ENCODE data around the gene RAE1. TPM values are rescaled to one million over a fixed set of nuclear protein-coding genes. Genes with fewer than 3 reads are reported as not detected.

RAE1 gene
- total and polyA plus RNA-seq, 2 donors (not counting 1 experiment from before 2014, with no cell fraction given) = 27.2 to 39.4 TPM

GRCh38 chr20:57392512-57393271 is 41.6 kb downstream of the RAE1 start:
- Histone ChIP-seq H3K36me3 (ENCODE audit: control insufficient read depth, insufficient read depth, low read length) (peaks cover 4% of the 10 kb centered on the region), H3K27me3 (ENCODE audit: control insufficient read depth, insufficient read depth, low read length) (no peaks in the 10 kb centered on the region), H3K4me3 (replicated peaks in 1 of 4; ENCODE audit: control extremely low read depth in 1 of 4, insufficient read depth in 1 of 4, low read depth in 3 of 4, low read length in 4 of 4) (peak overlapping the region; percentile 29 to 69 (median 50)), H3K9me3 (ENCODE audit: control insufficient read depth, insufficient read depth, low read depth, low read length) (no peaks in the 10 kb centered on the region), H3K9ac (ENCODE audit: insufficient read depth, low read length) (no peak overlapping the region), H4K20me1 (ENCODE audit: control insufficient read depth, extremely low read depth, insufficient read depth, low read length) (no peaks in the 10 kb centered on the region), H3K79me2 (ENCODE audit: control insufficient read depth, insufficient read depth, low read length) (no peaks in the 10 kb centered on the region), H2AFZ (ENCODE audit: low read length) (no peak overlapping the region), H3K27ac (ENCODE audit: insufficient read depth, low read length) (no peak overlapping the region), H3K4me1 (ENCODE audit: control insufficient read depth, extremely low read depth, insufficient read depth, low read length) (peaks cover 3% of the 10 kb centered on the region), H3K4me2 (ENCODE audit: extremely low read depth, insufficient read depth, low read length) (peak overlapping the region; percentile 90)
- TF ChIP-seq CTCF (conservative IDR thresholded peaks at IDR 0.05 in 1 of 2, IDR thresholded peaks at IDR 0.05 in 1 of 2; ENCODE audit: low read depth in 1 of 2, low read length in 2 of 2) = no peak
- no peak for TF ChIP-seq EZH2 (IDR thresholded peaks at IDR 0.05; ENCODE audit: low read length, missing control alignments)
- no peak for DNase-seq (ENCODE audit: low read depth in 2 of 2)

- H3K36me3 ChIP-seq (ENCODE audit: control insufficient read depth, insufficient read depth, low read length) = peaks cover 4% of the 10 kb centered on the region
- peak in 1 of 2 donors; percentile 22 for DNase-seq (ENCODE audit: low read depth in 2 of 2)
- H3K4me3 ChIP-seq (replicated peaks in 1 of 4; ENCODE audit: control extremely low read depth in 1 of 4, insufficient read depth in 1 of 4, low read depth in 3 of 4, low read length in 4 of 4) = peak overlapping the region in 1 of 4 experiments; percentile 69
- no peak overlapping the region for H2AFZ ChIP-seq (ENCODE audit: low read length)
- H3K4me2 ChIP-seq (ENCODE audit: extremely low read depth, insufficient read depth, low read length) = no peak overlapping the region
- H3K27ac ChIP-seq (ENCODE audit: insufficient read depth, low read length) = no peak overlapping the region
- H3K9me3 ChIP-seq (ENCODE audit: control insufficient read depth, insufficient read depth, low read depth, low read length) = no peaks in the 10 kb centered on the region
- TF ChIP-seq EZH2 (IDR thresholded peaks at IDR 0.05; ENCODE audit: low read length, missing control alignments) (no peak), CTCF (conservative IDR thresholded peaks at IDR 0.05 in 1 of 2, IDR thresholded peaks at IDR 0.05 in 1 of 2; ENCODE audit: low read depth in 1 of 2, low read length in 2 of 2) (no peak)
- H3K79me2 ChIP-seq (ENCODE audit: control insufficient read depth, insufficient read depth, low read length) = no peaks in the 10 kb centered on the region
- H3K27me3 ChIP-seq (ENCODE audit: control insufficient read depth, insufficient read depth, low read length) = no peaks in the 10 kb centered on the region
- no peaks in the 10 kb centered on the region for H4K20me1 ChIP-seq (ENCODE audit: control insufficient read depth, extremely low read depth, insufficient read depth, low read length)
- no peak overlapping the region for H3K9ac ChIP-seq (ENCODE audit: insufficient read depth, low read length)
- H3K4me1 ChIP-seq (ENCODE audit: control insufficient read depth, extremely low read depth, insufficient read depth, low read length) = peaks cover 3% of the 10 kb centered on the region
Measured at GRCh38 chr20:57393321-57394120, 42.5 kb downstream of the RAE1 start.

Measured in fibroblast of lung (primary cell).